HepG2 (cell line): ENCODE measurements around the gene HIVEP2. TPM values are rescaled to one million over a fixed set of nuclear protein-coding genes. Genes with fewer than 3 reads are reported as not detected.

Experiments used
- ERF ChIP-seq: IDR thresholded peaks from 2 replicates; pipeline ENCODE4 v1.6.1; 2018; ENCODE audit warnings: missing biosample characterization, missing genetic modification reagents
- ETV5 ChIP-seq: IDR thresholded peaks from 2 replicates; pipeline ENCODE4 v1.6.1; 2018; ENCODE audit warnings: missing biosample characterization, missing genetic modification reagents, inconsistent platforms, borderline replicate concordance
- FOSL2 ChIP-seq: sonication (generic); formaldehyde crosslinking; IDR thresholded peaks from 2 replicates; pipeline ENCODE4 v1.4.0; 2020; ENCODE audit warnings: missing genetic modification reagents
- HDAC6 ChIP-seq: fragments of 200-600 bp; sonication (generic); IDR thresholded peaks from 2 replicates; pipeline ENCODE4 v1.7.0; 2017; ENCODE audit warnings: mild to moderate bottlenecking, antibody characterized with exemption, low read length, low read depth
- HNRNPLL ChIP-seq: fragments of 200-400 bp; formaldehyde crosslinking; IDR thresholded peaks from 2 replicates; pipeline ENCODE4 v1.6.1; 2017; ENCODE audit warnings: mild to moderate bottlenecking, low read depth, low read length; ENCODE audit not compliant: poor library complexity, severe bottlenecking
- HOXA7 ChIP-seq: sonication (generic); formaldehyde crosslinking; IDR thresholded peaks from 2 replicates; pipeline ENCODE4 v1.8.1; 2022; ENCODE audit warnings: mild to moderate bottlenecking, missing genetic modification reagents, moderate library complexity
- NRL ChIP-seq: sonication (generic); formaldehyde crosslinking; IDR thresholded peaks from 2 replicates; pipeline ENCODE4 v1.5.0; 2020; ENCODE audit warnings: missing genetic modification reagents, mild to moderate bottlenecking, moderate library complexity, borderline replicate concordance
- RAD51 ChIP-seq: fragments of 450-650 bp; IDR thresholded peaks from 2 replicates; pipeline ENCODE4 v1.6.1; 2016; ENCODE audit warnings: borderline replicate concordance
- SAP130 ChIP-seq: IDR thresholded peaks from 2 replicates; pipeline ENCODE4 v1.6.1; 2016; ENCODE audit warnings: low read depth
- TARDBP ChIP-seq: sonication (generic); formaldehyde crosslinking; IDR thresholded peaks from 2 replicates; pipeline ENCODE4 v1.8.0; 2022; ENCODE audit warnings: mild to moderate bottlenecking, missing genetic modification reagents
- TCF12 ChIP-seq, 2 experiments: fragments of 450-650 bp in 1 of 2; sonication (generic) in 1 of 2; formaldehyde crosslinking in 1 of 2; IDR thresholded peaks; 2 replicates each; pipeline versions ENCODE4 v1.6.1 to v1.8.0; 2017 to 2022; ENCODE audit warnings: antibody characterized with exemption in 1 of 2, mild to moderate bottlenecking in 1 of 2, missing genetic modification reagents in 1 of 2, moderate library complexity in 1 of 2
- TMF1 ChIP-seq: sonication (generic); formaldehyde crosslinking; IDR thresholded peaks from 2 replicates; pipeline ENCODE4 v1.8.1; 2022; ENCODE audit warnings: low read depth, missing genetic modification reagents
- ZBTB40 ChIP-seq, 2 experiments: fragments of 450-650 bp in 1 of 2; sonication (generic) in 1 of 2; formaldehyde crosslinking in 1 of 2; IDR thresholded peaks; 2 replicates each; pipeline versions ENCODE4 v1.6.1 to v1.8.0; 2016 to 2022; ENCODE audit warnings: antibody characterized with exemption in 1 of 2, mild to moderate bottlenecking in 1 of 2, missing genetic modification reagents in 1 of 2
- ZFP36L2 ChIP-seq: sonication (generic); formaldehyde crosslinking; IDR thresholded peaks from 2 replicates; pipeline ENCODE4 v1.4.0; 2020; ENCODE audit warnings: missing genetic modification reagents
- ZNF326 ChIP-seq: sonication (generic); formaldehyde crosslinking; IDR thresholded peaks from 2 replicates; pipeline ENCODE4 v1.4.0; 2020; ENCODE audit warnings: missing genetic modification reagents, borderline replicate concordance
- ZNF441 ChIP-seq: sonication (generic); formaldehyde crosslinking; IDR thresholded peaks from 2 replicates; pipeline ENCODE4 v1.7.0; 2021; ENCODE audit warnings: missing genetic modification reagents, borderline replicate concordance
- ZSCAN30 ChIP-seq: sonication (generic); formaldehyde crosslinking; IDR thresholded peaks from 2 replicates; pipeline ENCODE4 v1.5.0; 2020; ENCODE audit warnings: mild to moderate bottlenecking, missing genetic modification reagents
- polyA plus RNA-seq, 8 experiments: library from polyadenylated mRNA; depleted of rRNA in 3 of 8; stranded (reverse) in 7 of 8; unstranded in 1 of 8; fragments of >200 nt; fragmentation: Illumina TruSeq in 4 of 8; extraction: Trizol in 4 of 8; gene quantifications; 2 replicates each; pipeline versions ENCODE4 v1.2.1 to v1.2.3, GENCODE V29; 2011 to 2016; ENCODE audit warnings: low read depth in 4 of 8, missing spikeins in 1 of 8, mixed read lengths in 1 of 8; ENCODE audit not compliant: insufficient read depth in 1 of 8
- total RNA-seq, 5 experiments: library from RNA; depleted of rRNA; stranded (reverse); fragments of >200 nt; fragmentation: Illumina TruSeq; extraction: Trizol; gene quantifications; 2 replicates each; pipeline ENCODE4 v1.2.3, GENCODE V29; 2016; ENCODE audit warnings: low read depth in 1 of 5
- TF ChIP-seq, protein P1 (sequence below): sonication (generic); formaldehyde crosslinking; IDR thresholded peaks from 2 replicates; pipeline ENCODE4 v1.9.0; 2021; ENCODE audit warnings: missing genetic modification reagents, mild to moderate bottlenecking, borderline replicate concordance

HIVEP2 gene
- total and polyA plus RNA-seq, 2 of the 13 experiments (the other 11 are each of a cell fraction or from before 2014, with no cell fraction given) = 3.4 to 12.9 TPM

- TF ChIP-seq TCF12 (IDR thresholded peaks at IDR 0.05) = no peak
- TF ChIP-seq TCF12 (CRISPR knock-in tag; IDR thresholded peaks at IDR 0.05) = no peak; the same call in 1 of the 2 replicates
- no peak for TF ChIP-seq RAD51
- 0 out of 2 replicates have a peak, but pooled peaks have one; percentile 65 for TF ChIP-seq HOXA7
- TF ChIP-seq ZBTB40 (IDR thresholded peaks at IDR 0.05) = no peak
- TF ChIP-seq ZBTB40 (CRISPR knock-in tag; IDR thresholded peaks at IDR 0.05) = peak; percentile 66
- peak; percentile 65 for TF ChIP-seq ETV5 (CRISPR knock-in tag)
- peak; percentile 66; the same call in 1 of the 2 replicates for TF ChIP-seq ZSCAN30 (CRISPR knock-in tag)
- no peak for TF ChIP-seq ZNF441 (CRISPR knock-in tag)
- peak; percentile 71 for TF ChIP-seq TARDBP
- peak; percentile 83 for TF ChIP-seq HNRNPLL
- TF ChIP-seq, protein P1, sequence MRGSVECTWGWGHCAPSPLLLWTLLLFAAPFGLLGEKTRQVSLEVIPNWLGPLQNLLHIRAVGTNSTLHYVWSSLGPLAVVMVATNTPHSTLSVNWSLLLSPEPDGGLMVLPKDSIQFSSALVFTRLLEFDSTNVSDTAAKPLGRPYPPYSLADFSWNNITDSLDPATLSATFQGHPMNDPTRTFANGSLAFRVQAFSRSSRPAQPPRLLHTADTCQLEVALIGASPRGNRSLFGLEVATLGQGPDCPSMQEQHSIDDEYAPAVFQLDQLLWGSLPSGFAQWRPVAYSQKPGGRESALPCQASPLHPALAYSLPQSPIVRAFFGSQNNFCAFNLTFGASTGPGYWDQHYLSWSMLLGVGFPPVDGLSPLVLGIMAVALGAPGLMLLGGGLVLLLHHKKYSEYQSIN (CRISPR knock-in tag) = no peak
- peak; percentile 68 for TF ChIP-seq SAP130
- 0 out of 2 replicates have a peak, but pooled peaks have one; percentile 0 for TF ChIP-seq ERF (CRISPR knock-in tag)
- TF ChIP-seq ZNF326 (CRISPR knock-in tag) = no peak
- TF ChIP-seq FOSL2 (CRISPR knock-in tag) = peak; percentile 36; the same call in 1 of the 2 replicates
- TF ChIP-seq HDAC6 = no peak
- TF ChIP-seq TMF1 = no peak
- TF ChIP-seq NRL = peak; percentile 77; the same call in 1 of the 2 replicates
- no peak for TF ChIP-seq ZFP36L2 (CRISPR knock-in tag)
Observed at GRCh38 chr6:142944124-142945048, 590 bp downstream of the HIVEP2 start (continued).
